ENCODE results near the gene HSFX2.
"Not testable (repeated sequence)": the region's sequence is repeated elsewhere in the genome, so short reads cannot be mapped to it uniquely, and the experiment has no call there.

HSFX2 gene

GRCh38 chrX:149590993-149591392 is 4.1 kb downstream of the HSFX2 start:
- not testable (repeated sequence) for DNase-seq (ENCODE audit: low read depth in 3 of 3)

- DNase-seq (ENCODE audit: low read depth in 3 of 3): not testable (repeated sequence)
Measured at GRCh38 chrX:149587359-149587758, 7.8 kb downstream of the HSFX2 start, which contains the start of gene MAGEA9B. TSS of gene MAGEA9B (minus strand) at chrX:149587459. CDS start at chrX:149583179, 4,280 bp downstream.

- not testable (repeated sequence) for DNase-seq (ENCODE audit: low read depth in 3 of 3)
Measured at GRCh38 chrX:149585631-149586030, 9.5 kb downstream of the HSFX2 start.

DNA sequence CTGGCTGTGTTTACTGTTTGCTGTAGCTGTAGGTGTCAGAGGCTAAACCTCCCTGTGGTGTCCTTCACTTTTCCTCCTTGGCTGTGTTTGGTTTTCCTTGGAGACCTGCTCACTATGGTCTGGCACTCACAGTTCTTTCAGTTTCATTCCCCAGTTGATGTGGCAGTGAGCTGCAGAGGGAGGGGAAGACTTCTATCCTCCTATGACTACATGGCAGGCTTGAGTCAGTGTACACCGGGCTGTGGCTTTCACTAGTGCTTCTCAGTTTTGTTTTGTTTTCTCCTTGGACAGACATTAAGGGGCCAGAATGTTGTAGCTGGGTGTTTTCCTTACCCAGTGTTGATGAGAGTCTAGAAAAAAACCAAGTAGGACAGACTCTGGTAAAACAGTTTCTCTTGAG is 21.7 kb downstream of the HSFX2 start:
- not testable (repeated sequence) for DNase-seq (ENCODE audit: low read depth in 3 of 3)

DNA sequence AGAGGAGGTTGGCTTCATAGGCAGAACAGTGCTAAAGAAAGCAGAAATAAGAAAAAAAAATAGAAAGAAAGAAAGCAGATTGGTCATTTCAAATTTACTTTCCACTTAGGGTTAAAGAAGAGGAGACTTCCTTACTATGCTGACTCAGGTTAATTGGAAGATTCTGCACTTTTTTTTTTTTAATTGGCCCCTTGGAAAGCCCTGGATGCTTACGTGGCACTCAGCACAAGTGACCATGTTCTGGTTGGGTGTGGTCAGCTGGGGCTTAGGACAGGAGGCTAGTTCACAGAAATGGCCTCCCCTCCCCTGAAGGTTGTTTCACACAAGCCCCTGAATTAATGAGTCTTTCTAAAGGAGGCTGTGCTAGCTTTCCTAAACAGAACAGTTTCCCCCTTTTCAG is 22.4 kb downstream of the HSFX2 start:
- no peak for DNase-seq (ENCODE audit: low read depth in 3 of 3)

GRCh38 chrX:149571770-149572169 is 23.3 kb downstream of the HSFX2 start:
- DNase-seq (ENCODE audit: low read depth in 3 of 3): no peak

DNA sequence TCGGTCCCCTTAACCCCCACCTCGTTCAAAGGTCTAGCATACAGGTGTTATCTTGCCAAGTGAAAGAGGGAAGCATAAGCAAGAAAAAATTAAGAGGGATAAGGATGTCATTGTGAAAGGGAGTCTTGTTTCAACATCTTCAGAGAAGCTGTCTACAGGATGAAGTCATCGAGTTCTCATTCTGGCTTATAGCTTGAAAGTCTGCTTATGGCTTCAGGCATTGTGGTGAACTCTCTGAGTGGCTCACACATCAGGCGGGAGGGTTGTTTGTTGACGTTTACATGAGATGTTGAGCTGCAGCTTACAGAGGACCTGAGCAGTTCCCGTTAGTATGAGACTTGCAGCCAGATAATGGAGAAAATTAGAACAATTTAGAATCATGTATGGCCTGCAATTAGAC is 24.4 kb downstream of the HSFX2 start:
- no peak for DNase-seq (ENCODE audit: low read depth in 3 of 3)

GRCh38 chrX:149569770-149570169 is 25.3 kb downstream of the HSFX2 start:
- DNase-seq (ENCODE audit: low read depth in 3 of 3): no peak

- no peak for DNase-seq (ENCODE audit: low read depth in 3 of 3)
Measured at GRCh38 chrX:149568701-149569296, 26.3 kb downstream of the HSFX2 start.

- no peak for DNase-seq (ENCODE audit: low read depth in 3 of 3)
Measured at GRCh38 chrX:149567621-149568417, 27.3 kb downstream of the HSFX2 start.

DNA sequence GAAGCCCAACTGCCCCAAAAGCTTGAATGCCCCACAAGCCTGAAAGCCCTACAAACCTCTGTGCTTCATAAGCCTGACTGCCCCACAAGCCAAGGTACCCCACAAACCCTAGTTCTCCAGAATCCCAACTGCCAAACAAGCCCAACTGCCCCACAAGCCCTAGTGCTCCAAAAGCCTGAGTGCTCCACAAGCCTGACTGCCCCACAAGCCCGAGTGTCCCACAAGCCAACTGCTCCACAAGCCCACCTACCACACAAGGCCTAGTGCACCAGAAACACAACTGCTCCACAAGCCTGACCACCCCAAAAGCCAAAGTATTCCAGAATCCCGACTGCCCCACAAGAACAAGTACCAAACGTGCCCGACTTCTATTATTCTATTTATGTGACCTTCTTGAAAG is 31.8 kb downstream of the HSFX2 start:
- DNase-seq (ENCODE audit: low read depth in 3 of 3): no peak

DNA sequence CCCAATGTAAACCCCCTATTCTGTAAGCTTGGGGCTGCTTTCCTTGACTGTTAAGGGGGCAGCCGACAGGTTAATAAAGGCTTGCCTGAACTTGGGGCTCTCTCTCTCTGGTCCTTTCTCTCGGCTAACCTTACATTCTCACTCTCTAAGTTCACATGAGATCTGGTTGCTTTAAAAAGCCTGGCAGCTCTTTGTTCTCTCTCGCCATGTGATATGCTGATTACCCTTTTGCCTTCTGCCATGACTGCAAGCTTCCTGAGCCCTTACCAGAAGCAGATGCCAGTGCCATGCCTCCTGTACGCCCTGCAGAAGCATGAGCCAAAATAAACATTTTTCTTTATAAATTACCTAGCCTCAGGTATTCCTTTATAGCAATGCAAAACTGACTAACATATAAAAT is 39.9 kb downstream of the HSFX2 start:
- DNase-seq (ENCODE audit: low read depth in 3 of 3): not testable (repeated sequence)

- not testable (repeated sequence) for DNase-seq (ENCODE audit: low read depth in 3 of 3)
Measured at GRCh38 chrX:149551939-149552248, 43.2 kb downstream of the HSFX2 start.

DNA sequence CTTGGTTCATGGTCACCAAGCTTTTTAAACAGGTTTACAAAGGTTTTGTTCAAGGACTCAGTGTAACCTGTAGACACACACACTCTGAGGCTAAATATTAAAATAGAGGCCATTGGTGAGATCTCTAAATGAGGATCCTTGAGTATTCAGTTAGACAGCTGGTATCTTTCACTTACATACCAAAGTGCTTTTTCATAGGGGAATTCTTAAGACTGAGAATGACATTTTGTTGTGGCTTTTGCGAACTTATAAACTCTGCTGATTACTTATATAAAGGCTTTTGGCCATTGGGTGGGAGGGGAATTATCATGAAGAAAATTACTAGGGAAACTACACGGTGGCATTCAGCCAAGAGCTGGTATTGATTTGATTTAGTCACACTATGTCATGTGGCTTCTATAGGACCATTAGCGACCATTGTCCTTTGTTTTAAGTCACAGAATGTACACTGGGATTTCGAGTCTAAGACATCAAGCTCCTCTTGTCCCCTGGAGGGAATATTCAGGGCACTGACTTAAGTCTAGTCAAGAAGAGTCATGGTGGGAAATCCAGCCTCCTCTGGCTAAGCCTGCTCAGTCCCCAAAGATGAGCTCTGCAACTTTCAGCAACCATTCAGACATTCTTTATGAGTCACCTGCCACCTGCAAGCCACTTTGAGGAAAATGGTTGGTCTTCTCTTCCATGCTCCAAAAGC is 43.7 kb downstream of the HSFX2 start:
- DNase-seq (ENCODE audit: low read depth in 3 of 3): not testable (repeated sequence)

DNA sequence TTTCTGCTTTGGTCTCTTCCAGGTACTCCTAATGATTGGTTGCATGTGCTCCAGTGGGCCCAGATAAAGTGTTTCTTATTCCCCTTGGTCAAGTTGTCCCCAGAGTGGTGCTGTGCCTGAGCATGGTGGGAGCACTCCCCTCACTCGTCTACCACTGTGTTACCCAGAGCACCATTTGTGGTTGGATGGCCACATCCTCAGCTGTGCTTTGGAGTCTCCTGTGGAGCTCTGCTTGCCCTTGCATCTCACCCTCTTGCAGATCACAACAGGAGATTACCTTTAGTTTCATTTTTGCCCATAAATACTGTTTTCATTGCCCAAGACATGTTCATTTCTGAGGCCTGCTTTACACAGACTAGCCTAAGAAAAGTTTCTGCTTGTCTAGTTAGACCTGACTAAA is 44.7 kb downstream of the HSFX2 start:
- not testable (repeated sequence) for DNase-seq (ENCODE audit: low read depth in 3 of 3)

DNA sequence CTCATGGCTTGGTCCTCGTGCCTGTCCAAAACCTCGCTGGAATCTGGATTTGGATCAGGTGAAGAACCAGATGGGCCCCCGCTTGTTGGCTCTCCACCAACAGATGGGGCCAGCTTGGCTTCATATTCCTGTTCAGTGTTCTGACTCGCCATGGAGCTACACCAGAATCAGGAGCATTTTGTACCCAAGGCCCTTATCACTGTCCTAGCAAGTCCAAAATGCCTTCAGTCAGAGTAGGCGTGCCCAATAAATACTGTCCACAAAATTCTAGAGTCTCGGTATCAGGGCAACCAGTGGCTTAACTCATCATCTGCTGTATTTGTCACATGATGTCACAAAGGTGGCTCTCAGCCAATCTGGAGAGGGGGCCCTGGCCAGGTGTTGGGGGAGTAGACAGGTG is 45.4 kb downstream of the HSFX2 start, which contains the start of gene HSFX3:
HSFX3 (minus strand) TSS at position 224 of the 400 bp plus-strand sequence; CDS start at position 152, 72 bp downstream.
- not testable (repeated sequence) for DNase-seq (ENCODE audit: low read depth in 3 of 3)

DNA sequence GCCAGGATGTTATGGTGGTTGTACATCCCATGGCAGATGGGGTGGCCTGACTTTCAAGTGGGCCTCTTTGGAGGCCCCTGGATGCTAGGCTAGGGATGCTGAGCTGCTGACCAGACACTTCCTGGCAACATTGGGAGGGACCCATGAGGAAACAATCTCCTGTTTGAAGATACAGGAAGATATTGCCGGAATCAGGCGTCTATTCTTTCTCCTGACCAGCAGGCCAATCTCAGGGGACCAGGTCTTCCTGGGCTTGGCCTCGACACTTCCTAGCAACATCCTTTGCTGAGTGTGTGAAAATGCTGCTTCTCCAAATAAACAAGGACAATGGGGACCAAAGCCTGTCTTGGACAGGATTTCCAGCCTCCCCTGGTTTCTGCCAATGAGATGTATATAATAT is 47.3 kb downstream of the HSFX2 start:
- not testable (repeated sequence) for DNase-seq (ENCODE audit: low read depth in 3 of 3)

DNA sequence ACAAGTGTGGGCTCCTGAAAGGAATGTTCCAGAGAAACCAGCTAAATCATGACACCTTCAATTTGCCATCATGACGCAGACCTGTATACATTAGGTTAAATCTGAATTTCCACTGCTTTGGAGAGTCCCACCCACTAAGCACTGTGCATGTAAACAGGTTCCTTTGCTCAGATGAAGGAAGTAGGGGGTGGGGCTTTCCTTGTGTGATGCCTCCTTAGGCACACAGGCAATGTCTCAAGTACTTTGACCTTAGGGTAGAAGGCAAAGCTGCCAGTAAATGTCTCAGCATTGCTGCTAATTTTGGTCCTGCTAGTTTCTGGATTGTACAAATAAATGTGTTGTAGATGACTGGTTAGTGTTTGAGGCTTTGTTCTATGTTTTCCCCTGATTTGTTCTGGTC is 48.2 kb downstream of the HSFX2 start:
- not testable (repeated sequence) for DNase-seq (ENCODE audit: low read depth in 3 of 3)

DNA sequence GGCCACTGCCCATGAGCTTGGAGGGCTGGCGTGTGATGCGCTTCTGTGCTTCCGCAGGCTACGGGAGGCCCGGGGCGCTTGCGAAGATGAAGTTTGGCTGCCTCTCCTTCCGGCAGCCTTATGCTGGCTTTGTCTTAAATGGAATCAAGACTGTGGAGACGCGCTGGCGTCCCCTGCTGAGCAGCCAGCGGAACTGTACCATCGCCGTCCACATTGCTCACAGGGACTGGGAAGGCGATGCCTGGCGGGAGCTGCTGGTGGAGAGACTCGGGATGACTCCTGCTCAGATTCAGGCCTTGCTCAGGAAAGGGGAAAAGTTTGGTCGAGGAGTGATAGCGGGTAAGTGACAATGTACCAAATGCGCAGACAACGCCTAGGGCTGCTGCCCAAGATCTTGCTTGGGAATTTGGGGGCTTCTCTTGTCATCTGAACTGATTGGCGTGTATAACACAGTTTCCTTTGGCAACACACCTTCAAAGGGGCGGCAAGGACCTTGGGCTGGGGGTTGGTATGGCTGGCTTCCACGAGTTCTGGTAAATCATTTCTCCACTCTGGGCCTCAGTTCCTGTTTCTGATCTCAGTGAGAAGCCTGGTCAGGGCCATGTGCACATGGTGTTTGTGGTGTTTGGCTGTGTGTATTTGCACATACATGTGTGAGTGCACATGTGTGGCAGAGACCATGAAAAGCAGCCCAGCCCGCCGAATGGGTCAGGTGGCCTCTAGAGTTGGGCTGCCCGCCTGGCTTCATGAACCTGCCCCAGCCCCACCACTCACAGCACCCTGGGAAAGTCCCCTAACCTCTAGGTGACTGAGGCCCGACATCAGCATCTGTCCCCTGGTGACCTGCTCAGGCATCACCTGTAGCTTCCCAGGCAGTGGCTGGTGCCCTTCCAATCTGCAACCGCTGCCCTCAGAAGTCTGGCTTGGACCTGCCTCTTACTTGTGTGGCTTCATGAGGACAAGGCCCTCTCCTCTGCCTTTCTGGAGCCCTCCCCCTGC is 49.3 kb downstream of the HSFX2 start:
- DNase-seq (ENCODE audit: low read depth in 3 of 3): not testable (repeated sequence)

All from stimulated activated CD4-positive, alpha-beta T cell treated with anti-CD3 and anti-CD28 coated beads, TNF-alpha, amount 100 ng/mL, for 48 hours (primary cell).